Stimulated activated CD4-positive, alpha-beta T cell treated with anti-CD3 and anti-CD28 coated beads, Interleukin-2, amount 100 ng/mL, for 48 hours (primary cell): ENCODE measurements around the gene FOXP1.

Source experiments
- DNase-seq, 2 donors: peaks; one replicate each; pipeline ENCODE4 v3.0.0-alpha.2; 2020

FOXP1 gene

GRCh38 chr3:71502066-71502625, 81.4 kb downstream of the FOXP1 start:
- no peak for DNase-seq

GRCh38 chr3:71500696-71501095, 82.8 kb downstream of the FOXP1 start:
- no peak for DNase-seq

- no peak for DNase-seq
Observed at GRCh38 chr3:71499227-71499876, 84.2 kb downstream of the FOXP1 start.

- no peak for DNase-seq
Observed at GRCh38 chr3:71498543-71498942, 85.0 kb downstream of the FOXP1 start.

- no peak for DNase-seq
Observed at GRCh38 chr3:71497971-71498444, 85.5 kb downstream of the FOXP1 start.

GRCh38 chr3:71497367-71497897, 86.1 kb downstream of the FOXP1 start:
- no peak for DNase-seq

- no peak for DNase-seq
Observed at GRCh38 chr3:71495708-71496472, 87.6 kb downstream of the FOXP1 start.

GRCh38 chr3:71494212-71494611, 89.3 kb downstream of the FOXP1 start:
- no peak for DNase-seq

GRCh38 chr3:71492974-71493771, 90.4 kb downstream of the FOXP1 start:
- DNase-seq, result no peak

GRCh38 chr3:71492566-71492965, 91.0 kb downstream of the FOXP1 start:
- DNase-seq, result no peak

- DNase-seq, result no peak
Observed at GRCh38 chr3:71491154-71491752, 92.3 kb downstream of the FOXP1 start.

GRCh38 chr3:71490692-71491091, 92.8 kb downstream of the FOXP1 start:
- no peak for DNase-seq

- DNase-seq, result no peak
Observed at GRCh38 chr3:71489315-71489761, 94.2 kb downstream of the FOXP1 start.

GRCh38 chr3:71488882-71489281, 94.6 kb downstream of the FOXP1 start:
- no peak for DNase-seq

GRCh38 chr3:71488391-71488809, 95.1 kb downstream of the FOXP1 start:
- DNase-seq, result no peak

GRCh38 chr3:71487418-71487817, 96.1 kb downstream of the FOXP1 start:
- DNase-seq, result no peak

GRCh38 chr3:71486831-71487230, 96.7 kb downstream of the FOXP1 start:
- DNase-seq, result no peak

- DNase-seq, result no peak
Observed at GRCh38 chr3:71485896-71486295, 97.6 kb downstream of the FOXP1 start.

- DNase-seq, result no peak
Observed at GRCh38 chr3:71484452-71484851, 99.1 kb downstream of the FOXP1 start.

- DNase-seq, result no peak
Observed at GRCh38 chr3:71484047-71484446, 99.5 kb downstream of the FOXP1 start.

- DNase-seq, result no peak
Observed at GRCh38 chr3:71482771-71483170, 100.8 kb downstream of the FOXP1 start.

GRCh38 chr3:71478568-71478967, 105.0 kb downstream of the FOXP1 start:
- peak; percentile 59 to 60 for DNase-seq
